Osteocyte (in vitro differentiated cells): ENCODE results near the gene APOD. TPM values are rescaled to one million over a fixed set of nuclear protein-coding genes. Genes with fewer than 3 reads are reported as not detected.
"Not testable (repeated sequence)": the region's sequence is repeated elsewhere in the genome, so short reads cannot be mapped to it uniquely, and the experiment has no call there.

Experiments used
- DNase-seq: peaks from one replicate; pipeline ENCODE4 v3.0.0; 2021; ENCODE audit warnings: mixed read lengths; ENCODE audit not compliant: unreplicated experiment; ENCODE audit errors: extremely low spot score
- H3K27ac Mint-ChIP-seq: one replicate; pipeline ENCODE4 v1.8.0; 2021; ENCODE audit warnings: mild to moderate bottlenecking, mixed read lengths; ENCODE audit not compliant: unreplicated experiment
- H3K27me3 Mint-ChIP-seq: one replicate; pipeline ENCODE4 v1.8.0; 2021; ENCODE audit warnings: mixed read lengths; ENCODE audit not compliant: unreplicated experiment
- H3K36me3 Mint-ChIP-seq: one replicate; pipeline ENCODE4 v1.8.0; 2021; ENCODE audit warnings: mixed read lengths; ENCODE audit not compliant: unreplicated experiment
- H3K4me1 Mint-ChIP-seq: one replicate; pipeline ENCODE4 v1.8.0; 2021; ENCODE audit warnings: mixed read lengths; ENCODE audit not compliant: unreplicated experiment
- H3K4me3 Mint-ChIP-seq: one replicate; pipeline ENCODE4 v1.8.0; 2021; ENCODE audit warnings: mild to moderate bottlenecking, moderate library complexity, mixed read lengths; ENCODE audit not compliant: unreplicated experiment
- H3K9me3 Mint-ChIP-seq: one replicate; pipeline ENCODE4 v1.8.0; 2021; ENCODE audit warnings: mixed read lengths; ENCODE audit not compliant: unreplicated experiment
- CTCF ChIP-seq: fragments of 200-600 bp; sonication (generic); IDR thresholded peaks from 2 replicates; pipeline ENCODE4 v1.5.0; 2021; ENCODE audit warnings: antibody characterized with exemption, mild to moderate bottlenecking, moderate library complexity
- long read RNA-seq: library from polyadenylated mRNA; unstranded; transcript quantifications from one replicate; pipeline ENCODE4 v2.0.0, GENCODE V29; 2021
- total RNA-seq: library from RNA; stranded (reverse); gene quantifications from 2 replicates; pipeline ENCODE4 v1.2.1, GENCODE V29; 2021

The APOD gene
- 2.6 and 3.2 TPM in 2 replicates for total RNA-seq
- long read RNA-seq, partial matches to known transcripts, result 0 of 1 reads
- long read RNA-seq, other reads (novel, unspliced or antisense), result 0 of 1 reads

- peaks cover 23% of the 10 kb centered on the region for H3K4me1 Mint-ChIP-seq
- no peak for TF ChIP-seq CTCF
- no peaks in the 10 kb centered on the region for H3K9me3 Mint-ChIP-seq
- H3K4me3 Mint-ChIP-seq, result no peak within 1 kb of the TSS
- DNase-seq, result no peak
- peaks cover 3% of the 10 kb centered on the region for H3K27me3 Mint-ChIP-seq
- peak within 1 kb of the TSS; percentile 49 for H3K27ac Mint-ChIP-seq
- H3K36me3 Mint-ChIP-seq, result no peaks in the 10 kb centered on the region
These were observed at the start of gene APOD for GRCh38 chr3:195583831-195584542. APOD (minus strand) TSS chr3:195583940; CDS start chr3:195579461, 4,479 bp downstream.

- not testable (repeated sequence) for H3K36me3 Mint-ChIP-seq, H3K9me3 Mint-ChIP-seq, DNase-seq, H3K27me3 Mint-ChIP-seq
- peaks cover 10% of the 10 kb centered on the region for H3K4me1 Mint-ChIP-seq
- peak overlapping the region; percentile 64 for H3K4me3 Mint-ChIP-seq
- peak overlapping the region; percentile 77 for H3K27ac Mint-ChIP-seq
These were observed 49.6 kb upstream of the APOD start for GRCh38 chr3:195633351-195633750.

- not testable (repeated sequence) for H3K27me3 Mint-ChIP-seq, H3K9me3 Mint-ChIP-seq, H3K36me3 Mint-ChIP-seq, H3K4me3 Mint-ChIP-seq
- peak overlapping the region; percentile 73 for H3K27ac Mint-ChIP-seq
- peaks cover 12% of the 10 kb centered on the region for H3K4me1 Mint-ChIP-seq
- DNase-seq, result peak; percentile 86
These were observed 48.9 kb upstream of the APOD start for GRCh38 chr3:195632501-195633185.

- not testable (repeated sequence) for H3K36me3 Mint-ChIP-seq, H3K27me3 Mint-ChIP-seq, H3K4me3 Mint-ChIP-seq, H3K9me3 Mint-ChIP-seq
- Mint-ChIP-seq H3K4me1 (peaks cover 17% of the 10 kb centered on the region), H3K27ac (peak overlapping the region; percentile 73)
- DNase-seq, result peak; percentile 84
These were observed 48.3 kb upstream of the APOD start for GRCh38 chr3:195632046-195632445.

- H3K9me3 Mint-ChIP-seq, H3K27ac Mint-ChIP-seq, H3K36me3 Mint-ChIP-seq, H3K4me3 Mint-ChIP-seq, H3K27me3 Mint-ChIP-seq: not testable (repeated sequence)
- H3K4me1 Mint-ChIP-seq, result peaks cover 18% of the 10 kb centered on the region
- peak; percentile 78 for DNase-seq
These were observed 47.3 kb upstream of the APOD start for GRCh38 chr3:195630938-195631495.

- H3K36me3 Mint-ChIP-seq, H3K27me3 Mint-ChIP-seq, H3K4me3 Mint-ChIP-seq, H3K27ac Mint-ChIP-seq, H3K9me3 Mint-ChIP-seq: not testable (repeated sequence)
- peak; percentile 78 for DNase-seq
- H3K4me1 Mint-ChIP-seq, result peaks cover 17% of the 10 kb centered on the region
These were observed 46.6 kb upstream of the APOD start for GRCh38 chr3:195630086-195630917.

- H3K9me3 Mint-ChIP-seq, H3K4me3 Mint-ChIP-seq, H3K27me3 Mint-ChIP-seq, H3K36me3 Mint-ChIP-seq, H3K27ac Mint-ChIP-seq: not testable (repeated sequence)
- DNase-seq, result peak; percentile 70
- peaks cover 17% of the 10 kb centered on the region for H3K4me1 Mint-ChIP-seq
These were observed 45.9 kb upstream of the APOD start for GRCh38 chr3:195629682-195630081.

GRCh38 chr3:195628386-195628920 lies 44.7 kb upstream of the APOD start:
- not testable (repeated sequence) for H3K9me3 Mint-ChIP-seq, H3K36me3 Mint-ChIP-seq, H3K4me3 Mint-ChIP-seq, H3K27me3 Mint-ChIP-seq, H3K27ac Mint-ChIP-seq
- peaks cover 16% of the 10 kb centered on the region for H3K4me1 Mint-ChIP-seq
- peak; percentile 84 for DNase-seq

- H3K4me1 Mint-ChIP-seq, result peaks cover 13% of the 10 kb centered on the region
- H3K9me3 Mint-ChIP-seq, H3K27me3 Mint-ChIP-seq, H3K36me3 Mint-ChIP-seq, H3K4me3 Mint-ChIP-seq, H3K27ac Mint-ChIP-seq: not testable (repeated sequence)
- peak; percentile 84 for DNase-seq
These were observed 44.0 kb upstream of the APOD start for GRCh38 chr3:195627515-195628385.
